WTC11 (cell line): ENCODE results near the gene YES1.

Experiments
- CBFB ChIP-seq: sonication (generic); formaldehyde crosslinking; IDR thresholded peaks from 2 replicates; pipeline ENCODE4 v1.8.1; 2022; ENCODE audit warnings: mild to moderate bottlenecking, low read depth, missing genetic modification reagents
- FOXP1 ChIP-seq: sonication (generic); formaldehyde crosslinking; IDR thresholded peaks from 2 replicates; pipeline ENCODE4 v1.8.0; 2022; ENCODE audit warnings: missing genetic modification reagents, mild to moderate bottlenecking, moderate library complexity, borderline replicate concordance
- TEAD4 ChIP-seq: sonication (generic); formaldehyde crosslinking; IDR thresholded peaks from 2 replicates; pipeline ENCODE4 v1.8.0; 2022; ENCODE audit warnings: mild to moderate bottlenecking, missing genetic modification reagents
- TF ChIP-seq, protein P1 (sequence below): fragments of 200-600 bp; IDR thresholded peaks from 2 replicates; pipeline ENCODE4 v1.8.0; 2022; ENCODE audit warnings: antibody characterized with exemption
- TF ChIP-seq, protein P2 (sequence below): sonication (generic); formaldehyde crosslinking; IDR thresholded peaks from 2 replicates; pipeline ENCODE4 v1.8.1; 2023; ENCODE audit warnings: mild to moderate bottlenecking, missing genetic modification reagents, moderate library complexity

DNA sequence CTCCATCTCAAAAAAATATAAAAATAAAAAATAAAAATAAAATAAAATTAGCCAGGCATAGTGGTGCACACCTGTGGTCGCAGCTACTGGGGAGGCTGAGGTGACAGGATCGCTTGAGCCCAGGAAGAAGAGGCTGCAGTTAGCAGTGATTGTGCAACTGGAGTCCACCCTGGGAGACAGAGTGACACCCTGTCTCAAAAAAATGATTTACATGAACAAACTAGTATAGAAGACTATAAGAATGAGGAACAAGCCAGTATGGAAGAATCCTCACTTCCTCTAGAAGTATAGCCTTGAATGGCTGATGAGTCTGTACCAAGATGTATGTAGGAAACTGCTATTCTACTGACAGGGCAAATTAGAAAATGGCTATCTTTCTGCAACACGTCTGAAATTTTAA is 10.9 kb downstream of the YES1 start:
- TF ChIP-seq, protein P1, sequence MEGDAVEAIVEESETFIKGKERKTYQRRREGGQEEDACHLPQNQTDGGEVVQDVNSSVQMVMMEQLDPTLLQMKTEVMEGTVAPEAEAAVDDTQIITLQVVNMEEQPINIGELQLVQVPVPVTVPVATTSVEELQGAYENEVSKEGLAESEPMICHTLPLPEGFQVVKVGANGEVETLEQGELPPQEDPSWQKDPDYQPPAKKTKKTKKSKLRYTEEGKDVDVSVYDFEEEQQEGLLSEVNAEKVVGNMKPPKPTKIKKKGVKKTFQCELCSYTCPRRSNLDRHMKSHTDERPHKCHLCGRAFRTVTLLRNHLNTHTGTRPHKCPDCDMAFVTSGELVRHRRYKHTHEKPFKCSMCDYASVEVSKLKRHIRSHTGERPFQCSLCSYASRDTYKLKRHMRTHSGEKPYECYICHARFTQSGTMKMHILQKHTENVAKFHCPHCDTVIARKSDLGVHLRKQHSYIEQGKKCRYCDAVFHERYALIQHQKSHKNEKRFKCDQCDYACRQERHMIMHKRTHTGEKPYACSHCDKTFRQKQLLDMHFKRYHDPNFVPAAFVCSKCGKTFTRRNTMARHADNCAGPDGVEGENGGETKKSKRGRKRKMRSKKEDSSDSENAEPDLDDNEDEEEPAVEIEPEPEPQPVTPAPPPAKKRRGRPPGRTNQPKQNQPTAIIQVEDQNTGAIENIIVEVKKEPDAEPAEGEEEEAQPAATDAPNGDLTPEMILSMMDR = no peak
- TF ChIP-seq TEAD4 (CRISPR knock-in tag) = no peak
- TF ChIP-seq, protein P2, sequence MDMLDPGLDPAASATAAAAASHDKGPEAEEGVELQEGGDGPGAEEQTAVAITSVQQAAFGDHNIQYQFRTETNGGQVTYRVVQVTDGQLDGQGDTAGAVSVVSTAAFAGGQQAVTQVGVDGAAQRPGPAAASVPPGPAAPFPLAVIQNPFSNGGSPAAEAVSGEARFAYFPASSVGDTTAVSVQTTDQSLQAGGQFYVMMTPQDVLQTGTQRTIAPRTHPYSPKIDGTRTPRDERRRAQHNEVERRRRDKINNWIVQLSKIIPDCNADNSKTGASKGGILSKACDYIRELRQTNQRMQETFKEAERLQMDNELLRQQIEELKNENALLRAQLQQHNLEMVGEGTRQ (CRISPR knock-in tag) = no peak
- no peak for TF ChIP-seq CBFB (CRISPR knock-in tag)
- TF ChIP-seq FOXP1 (CRISPR knock-in tag) = no peak
